Measurements from ENCODE around the gene FGF12.

GRCh38 chr3:192409838-192410683 is 317.3 kb downstream of the FGF12 start:
- TF ChIP-seq CTCF (IDR thresholded peaks at IDR 0.05) (peak; percentile 45), ZFX (IDR thresholded peaks at IDR 0.05; ENCODE audit: borderline replicate concordance) (no peak)
